ENCODE data around the gene STK32B. TPM values are rescaled to one million over a fixed set of nuclear protein-coding genes. Genes with fewer than 3 reads are reported as not detected.
A peak's percentile ranks its signal among the peaks of the same experiment; 100 is the strongest.

STK32B gene
- total RNA-seq, 4 donors from 2014 or later = 0.39 to 2.7 (median 2.4) TPM

DNA sequence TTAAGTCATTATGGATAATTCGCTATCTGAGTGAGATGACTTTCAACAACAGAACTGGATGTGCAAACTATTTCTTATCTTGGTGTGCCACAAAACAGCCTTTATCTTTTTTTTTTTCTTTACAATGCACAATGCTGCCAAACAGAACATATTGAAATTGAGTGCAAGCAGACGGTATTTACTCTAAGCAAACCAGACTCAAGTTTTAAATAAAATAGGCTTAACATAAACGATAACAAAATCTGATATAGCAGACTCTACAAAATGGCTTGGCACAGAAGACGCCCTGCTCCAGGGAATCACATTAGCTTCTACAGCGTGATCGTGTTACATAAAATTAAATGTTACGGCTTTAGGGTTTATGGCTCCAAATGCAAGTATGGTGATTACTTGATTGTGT, 9.6 kb upstream of the STK32B start:
- TF ChIP-seq POLR2A (IDR thresholded peaks at IDR 0.05) = no peak
- DNase-seq (ENCODE audit: low spot score in 2 of 2) = no peak
- Histone ChIP-seq H3K4me1 (peaks cover 0 to 21% (median 6%) of the 10 kb centered on the region in 4 donors), H3K9me3 (no peaks in the 10 kb centered on the region), H3K36me3 (no peaks in the 10 kb centered on the region), H3K27me3 (no peaks in the 10 kb centered on the region), H3K4me3 (no peak overlapping the region), H3K27ac (no peak overlapping the region)
- WGBS, 2 donors = 45 to 51% methylated on average over 7 of the region's 7 CpGs

DNA sequence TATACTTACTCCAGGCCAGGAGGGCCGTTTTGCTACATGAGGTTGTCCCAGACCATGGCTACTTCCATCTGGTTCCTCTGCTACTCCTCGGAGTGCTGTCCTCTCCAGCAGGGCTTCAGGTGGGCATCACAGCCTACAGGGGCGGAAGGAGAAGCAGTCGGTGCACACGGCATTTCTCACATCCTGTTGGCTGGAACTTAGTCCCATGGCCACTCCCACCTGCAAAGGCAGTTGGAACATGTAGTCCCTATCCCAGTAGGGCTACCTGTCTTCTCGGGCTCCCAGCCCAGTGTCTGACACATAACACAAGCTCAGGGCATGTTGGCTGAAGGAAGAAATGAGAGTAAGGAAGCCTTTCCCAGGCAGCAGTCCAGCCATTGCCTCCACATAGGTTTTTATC, 7.7 kb upstream of the STK32B start:
- no peak overlapping the region for H3K27ac ChIP-seq
- H3K9me3 ChIP-seq = no peaks in the 10 kb centered on the region
- 69 to 70% methylated on average over 6 of the region's 6 CpGs for whole genome bisulfite sequencing, 2 donors
- peaks cover 0 to 5% (median 0%) of the 10 kb centered on the region in 4 donors for H3K4me1 ChIP-seq
- TF ChIP-seq POLR2A (IDR thresholded peaks at IDR 0.05) (no peak), EP300 (IDR thresholded peaks at IDR 0.05) (no peak)
- TF ChIP-seq, protein P1, sequence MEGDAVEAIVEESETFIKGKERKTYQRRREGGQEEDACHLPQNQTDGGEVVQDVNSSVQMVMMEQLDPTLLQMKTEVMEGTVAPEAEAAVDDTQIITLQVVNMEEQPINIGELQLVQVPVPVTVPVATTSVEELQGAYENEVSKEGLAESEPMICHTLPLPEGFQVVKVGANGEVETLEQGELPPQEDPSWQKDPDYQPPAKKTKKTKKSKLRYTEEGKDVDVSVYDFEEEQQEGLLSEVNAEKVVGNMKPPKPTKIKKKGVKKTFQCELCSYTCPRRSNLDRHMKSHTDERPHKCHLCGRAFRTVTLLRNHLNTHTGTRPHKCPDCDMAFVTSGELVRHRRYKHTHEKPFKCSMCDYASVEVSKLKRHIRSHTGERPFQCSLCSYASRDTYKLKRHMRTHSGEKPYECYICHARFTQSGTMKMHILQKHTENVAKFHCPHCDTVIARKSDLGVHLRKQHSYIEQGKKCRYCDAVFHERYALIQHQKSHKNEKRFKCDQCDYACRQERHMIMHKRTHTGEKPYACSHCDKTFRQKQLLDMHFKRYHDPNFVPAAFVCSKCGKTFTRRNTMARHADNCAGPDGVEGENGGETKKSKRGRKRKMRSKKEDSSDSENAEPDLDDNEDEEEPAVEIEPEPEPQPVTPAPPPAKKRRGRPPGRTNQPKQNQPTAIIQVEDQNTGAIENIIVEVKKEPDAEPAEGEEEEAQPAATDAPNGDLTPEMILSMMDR (IDR thresholded peaks at IDR 0.05) = no peak
- no peaks in the 10 kb centered on the region for H3K27me3 ChIP-seq
- DNase-seq (ENCODE audit: low spot score in 2 of 2) = no peak
- no peak overlapping the region for H3K4me3 ChIP-seq
- H3K36me3 ChIP-seq = no peaks in the 10 kb centered on the region

DNA sequence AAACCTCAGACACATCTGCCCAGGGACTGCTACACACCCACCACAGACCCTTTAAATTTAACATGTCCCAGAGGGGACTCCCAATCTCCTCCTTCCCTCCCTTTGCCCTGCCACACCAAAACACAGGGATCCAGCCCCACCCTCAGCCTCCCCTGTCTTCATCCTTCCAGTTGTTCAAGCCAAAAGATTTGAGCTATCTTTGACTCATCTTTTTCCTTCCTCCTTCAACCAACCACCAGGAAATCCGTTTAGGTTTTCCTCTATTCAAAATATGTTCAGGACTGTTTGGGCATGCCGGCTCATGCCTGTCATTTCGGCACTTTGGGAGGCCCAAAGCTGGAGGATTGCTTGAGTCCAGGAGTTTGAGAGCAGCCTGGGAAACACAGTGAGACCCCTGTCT, 6.9 kb upstream of the STK32B start:
- WGBS, 2 donors = 61 to 74% methylated on average over 3 of the region's 3 CpGs
- no peaks in the 10 kb centered on the region for H3K27me3 ChIP-seq

DNA sequence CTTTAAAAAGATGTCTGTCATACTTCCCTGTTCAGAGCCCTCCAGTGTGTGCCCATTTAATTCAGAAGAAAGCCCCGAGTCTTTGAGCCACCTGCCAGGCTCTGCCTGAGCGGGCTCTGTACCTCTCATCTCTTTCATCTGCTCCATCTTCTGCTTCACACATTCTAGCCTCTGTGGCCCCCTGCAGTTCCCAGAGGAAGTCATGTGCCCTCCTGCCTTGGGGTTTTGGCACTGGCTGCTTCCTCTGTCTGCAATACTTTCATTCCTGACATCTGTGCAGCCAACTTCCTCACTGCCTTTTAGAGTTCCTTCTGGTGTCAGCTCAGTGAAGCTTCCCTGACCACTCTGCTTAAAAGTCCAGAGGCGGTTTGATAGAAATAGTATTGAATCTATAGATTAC, 6.2 kb upstream of the STK32B start:
- TF ChIP-seq, protein P1 (IDR thresholded peaks at IDR 0.05) = no peak
- TF ChIP-seq EP300 (IDR thresholded peaks at IDR 0.05) = peak in 1 of 2 donors; percentile 76
- no peak for TF ChIP-seq POLR2A (IDR thresholded peaks at IDR 0.05)
- peaks cover 0 to 5% (median 0%) of the 10 kb centered on the region in 4 donors for H3K4me1 ChIP-seq
- H3K4me3 ChIP-seq = no peak overlapping the region
- H3K27ac ChIP-seq = peak overlapping the region in 1 of 4 donors; percentile 15
- no peaks in the 10 kb centered on the region for H3K27me3 ChIP-seq
- H3K9me3 ChIP-seq = no peaks in the 10 kb centered on the region
- WGBS, 2 donors = 54 to 63% methylated on average over 3 of the region's 3 CpGs
- H3K36me3 ChIP-seq = no peaks in the 10 kb centered on the region
- DNase-seq (ENCODE audit: low spot score in 2 of 2) = peak in 1 of 2 donors; percentile 30

More for the DNA sequence above, 6.9 kb upstream of the STK32B start:
- H3K4me1 ChIP-seq = peaks cover 0 to 5% (median 0%) of the 10 kb centered on the region in 4 donors
- no peak overlapping the region for H3K4me3 ChIP-seq
- TF ChIP-seq EP300 (IDR thresholded peaks at IDR 0.05) (no peak), POLR2A (IDR thresholded peaks at IDR 0.05) (no peak)
- TF ChIP-seq, protein P1 (IDR thresholded peaks at IDR 0.05) = no peak
- H3K27ac ChIP-seq = no peak overlapping the region
- H3K36me3 ChIP-seq = no peaks in the 10 kb centered on the region
- DNase-seq (ENCODE audit: low spot score in 2 of 2) = no peak
- no peaks in the 10 kb centered on the region for H3K9me3 ChIP-seq

DNA sequence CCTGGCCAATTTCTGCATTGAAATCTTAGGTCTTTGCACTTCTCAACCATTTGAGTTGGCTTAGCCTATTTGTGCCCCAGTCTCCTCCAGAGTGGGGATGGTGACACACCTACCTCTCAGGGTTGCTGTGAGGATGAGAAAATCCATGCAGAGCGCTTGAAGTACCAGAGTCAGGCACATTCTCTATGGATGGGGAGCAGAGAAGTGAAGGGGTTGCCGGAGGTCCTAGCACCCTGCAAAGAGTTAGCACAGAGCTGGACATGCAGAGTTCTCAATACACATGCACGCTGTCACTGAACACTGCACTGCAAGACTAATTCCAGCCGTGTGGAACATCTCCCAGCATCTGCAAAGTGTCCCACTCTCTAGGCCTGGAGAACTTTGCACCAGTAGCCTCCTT, 2.6 kb upstream of the STK32B start:
- 86 to 90% methylated on average over 4 of the region's 4 CpGs for WGBS, 2 donors
- Histone ChIP-seq H3K4me1 (peaks cover 0 to 29% (median 14%) of the 10 kb centered on the region in 4 donors), H3K27ac (no peak overlapping the region), H3K9me3 (no peaks in the 10 kb centered on the region), H3K36me3 (no peaks in the 10 kb centered on the region), H3K4me3 (no peak overlapping the region), H3K27me3 (no peaks in the 10 kb centered on the region)
- TF ChIP-seq, protein P1 (IDR thresholded peaks at IDR 0.05) = no peak
- TF ChIP-seq EP300 (IDR thresholded peaks at IDR 0.05) (no peak), POLR2A (IDR thresholded peaks at IDR 0.05) (no peak)
- no peak for DNase-seq (ENCODE audit: low spot score in 2 of 2)
